ENCODE data around the gene PXMP2.

GRCh38 chr12:132660996-132661395 is 26.4 kb upstream of the PXMP2 start:
- TF ChIP-seq CTCF (IDR thresholded peaks at IDR 0.05; ENCODE audit: low read depth, low read length) (no peak), EZH2phosphoT487 (IDR thresholded peaks at IDR 0.05; ENCODE audit: low read depth) (no peak)
